Activated T-cell treated with anti-CD3 and anti-CD28 coated beads for 48 hours (primary cell): ENCODE measurements around the gene DCC.
"Not testable (repeated sequence)": the region's sequence is repeated elsewhere in the genome, so short reads cannot be mapped to it uniquely, and the experiment has no call there.

Experiments
- DNase-seq: peaks from one replicate; pipeline ENCODE4 v3.0.0-alpha.2; 2020; ENCODE audit warnings: low read depth

Gene DCC

GRCh38 chr18:53417003-53417402 is 1077.0 kb downstream of the DCC start:
- DNase-seq = no peak

GRCh38 chr18:53421869-53422268 is 1081.9 kb downstream of the DCC start:
- DNase-seq = no peak

- no peak for DNase-seq
These were observed 1082.9 kb downstream of the DCC start for GRCh38 chr18:53422896-53423295.

- DNase-seq = no peak
These were observed 1086.7 kb downstream of the DCC start for GRCh38 chr18:53426666-53427184.

GRCh38 chr18:53441761-53442414 is 1101.9 kb downstream of the DCC start:
- no peak for DNase-seq

GRCh38 chr18:53442415-53442783 is 1102.4 kb downstream of the DCC start:
- DNase-seq = no peak

- DNase-seq = no peak
These were observed 1103.3 kb downstream of the DCC start for GRCh38 chr18:53443336-53443735.

GRCh38 chr18:53443831-53444230 is 1103.8 kb downstream of the DCC start:
- no peak for DNase-seq

GRCh38 chr18:53451902-53452301 is 1111.9 kb downstream of the DCC start:
- DNase-seq = no peak

GRCh38 chr18:53457068-53457467 is 1117.1 kb downstream of the DCC start:
- DNase-seq = no peak

- no peak for DNase-seq
These were observed 1118.3 kb downstream of the DCC start for GRCh38 chr18:53458268-53458667.

- no peak for DNase-seq
These were observed 1119.1 kb downstream of the DCC start for GRCh38 chr18:53458944-53459580.

GRCh38 chr18:53467756-53468155 is 1127.8 kb downstream of the DCC start:
- DNase-seq = no peak

- DNase-seq = not testable (repeated sequence)
These were observed 1128.2 kb downstream of the DCC start for GRCh38 chr18:53468173-53468572.

- no peak for DNase-seq
These were observed 1132.5 kb downstream of the DCC start for GRCh38 chr18:53472546-53472945.

GRCh38 chr18:53478155-53478554 is 1138.2 kb downstream of the DCC start:
- no peak for DNase-seq

- DNase-seq = no peak
These were observed 1146.3 kb downstream of the DCC start for GRCh38 chr18:53486296-53486695.

GRCh38 chr18:53489266-53489665 is 1149.3 kb downstream of the DCC start:
- no peak for DNase-seq

- DNase-seq = no peak
These were observed 1150.0 kb downstream of the DCC start for GRCh38 chr18:53490019-53490418.

GRCh38 chr18:53496028-53496427 is 1156.0 kb downstream of the DCC start:
- DNase-seq = no peak

GRCh38 chr18:53503914-53504441 is 1164.0 kb downstream of the DCC start:
- DNase-seq = no peak

- DNase-seq = no peak
These were observed 1168.5 kb downstream of the DCC start for GRCh38 chr18:53508529-53508928.

GRCh38 chr18:53509886-53510285 is 1169.9 kb downstream of the DCC start:
- DNase-seq = no peak

- not testable (repeated sequence) for DNase-seq
These were observed 1171.7 kb downstream of the DCC start for GRCh38 chr18:53511725-53512124.
